Measurements from ENCODE around the gene NOS1AP.

The NOS1AP gene

DNA sequence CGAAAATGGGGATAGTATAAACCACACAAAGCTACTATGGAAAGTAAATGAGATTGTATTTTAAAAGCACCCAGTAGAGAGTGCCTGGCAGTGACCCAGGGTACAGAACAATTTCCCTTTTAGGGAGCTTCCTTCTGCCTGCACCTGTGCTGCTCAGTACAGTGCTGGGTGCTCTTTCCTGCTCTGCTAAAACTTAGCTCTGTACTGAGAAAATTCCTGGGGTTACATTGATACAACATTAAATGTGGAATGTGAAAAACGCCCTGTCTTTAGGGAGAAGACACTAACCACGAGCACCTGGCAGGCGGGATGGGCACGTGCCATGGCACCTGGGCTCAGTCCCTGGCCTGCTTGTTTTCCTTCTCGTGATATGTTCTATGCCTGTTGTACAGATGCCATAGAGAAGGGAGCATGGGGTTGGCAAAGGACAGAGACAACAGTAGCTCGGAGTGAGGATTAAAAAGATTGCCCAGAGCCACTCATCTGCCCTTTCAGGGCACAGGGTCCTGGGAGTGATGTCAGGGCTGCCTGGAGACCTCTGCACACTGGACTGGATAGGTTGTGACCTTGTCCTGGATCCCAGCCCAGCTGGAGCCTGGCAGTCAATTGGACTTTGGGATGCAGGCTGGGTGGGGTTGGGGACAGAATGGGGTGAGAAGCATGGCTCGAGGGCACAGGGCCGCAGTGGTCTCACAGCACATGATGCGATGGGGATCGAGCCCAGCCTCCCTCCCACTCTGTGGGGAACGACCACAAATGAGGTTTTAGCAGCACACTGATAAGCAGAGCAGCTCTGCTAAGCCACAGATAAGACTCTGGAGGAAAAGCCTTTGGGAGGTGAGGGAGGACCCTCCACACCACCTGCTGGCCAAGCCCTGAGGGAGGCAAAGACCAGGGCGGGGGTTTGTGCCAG is 302.9 kb downstream of the NOS1AP start:
- DNase-seq, result no peak

DNA sequence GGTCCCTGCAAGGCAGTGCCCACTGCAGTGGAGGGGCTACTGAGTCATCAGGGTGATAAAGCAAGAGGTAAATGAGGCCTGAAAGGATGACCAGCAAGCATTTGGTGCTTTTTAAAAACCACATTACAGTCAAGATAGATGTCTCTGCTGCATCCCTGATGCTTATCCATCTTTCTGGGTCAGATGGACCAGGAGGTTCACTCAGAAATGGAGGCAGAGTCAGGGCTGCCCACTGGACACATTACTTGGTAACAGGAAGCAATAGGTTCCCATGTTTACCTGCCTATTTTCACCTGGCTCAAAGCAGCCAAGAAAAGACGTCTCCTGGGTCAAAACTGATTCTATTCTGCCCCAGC is 303.6 kb downstream of the NOS1AP start:
- DNase-seq, result no peak

DNA sequence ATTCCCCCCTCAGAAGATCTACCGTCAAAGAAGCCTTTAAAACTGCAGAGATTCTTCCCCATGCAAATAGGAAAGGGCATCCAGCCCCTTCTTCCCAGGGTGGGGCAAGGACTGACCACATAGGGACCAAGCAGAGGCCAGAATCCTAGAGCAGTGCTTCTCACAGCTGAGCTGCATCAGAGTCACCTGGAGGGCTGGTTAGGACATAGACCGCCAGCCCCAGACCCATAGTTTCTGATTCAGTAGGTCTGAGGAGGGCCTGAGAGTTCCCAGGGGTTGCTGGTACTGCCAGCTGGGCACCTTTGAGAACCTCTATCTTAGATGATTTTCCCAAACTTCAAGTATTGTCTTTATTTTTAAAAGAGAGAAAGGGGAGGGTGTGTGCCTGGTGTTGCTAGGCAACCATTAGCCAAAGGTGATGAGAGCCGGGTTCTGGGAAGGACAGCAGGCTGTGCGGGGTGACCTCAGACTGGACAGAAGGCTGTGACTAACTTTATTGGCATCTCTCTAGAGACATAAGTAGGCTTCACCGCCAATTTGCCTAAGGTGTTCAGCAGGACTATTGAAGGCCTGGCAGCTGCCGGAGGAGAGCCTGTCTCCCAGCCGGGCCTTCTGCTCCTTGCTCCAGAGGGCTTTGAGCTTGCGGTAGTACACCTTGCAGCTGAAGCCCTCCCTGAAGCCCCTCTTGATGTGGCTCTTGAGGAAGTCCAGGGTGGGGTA is 304.2 kb downstream of the NOS1AP start:
- DNase-seq, result no peak

GRCh38 chr1:162374406-162374805 is 304.9 kb downstream of the NOS1AP start:
- no peak for DNase-seq

DNA sequence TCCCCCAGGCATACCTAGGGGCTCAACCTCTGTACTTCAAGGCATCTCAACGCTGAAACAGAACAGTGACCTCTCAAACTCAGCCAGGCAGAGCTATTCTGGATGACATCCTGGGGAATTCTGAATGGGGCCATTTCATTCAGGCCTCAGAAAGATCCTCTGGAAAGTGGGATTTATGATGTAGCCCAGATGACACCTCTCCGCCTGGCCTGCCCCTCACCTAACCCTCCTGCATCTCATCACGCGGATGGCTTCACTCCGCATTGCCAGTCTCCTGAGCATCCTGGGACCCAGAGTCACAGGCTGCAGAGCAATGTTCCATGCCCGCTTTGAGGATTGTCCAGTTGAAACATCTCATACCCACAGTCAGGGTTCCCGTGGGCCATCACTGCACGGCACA is 306.0 kb downstream of the NOS1AP start:
- DNase-seq, result no peak

DNA sequence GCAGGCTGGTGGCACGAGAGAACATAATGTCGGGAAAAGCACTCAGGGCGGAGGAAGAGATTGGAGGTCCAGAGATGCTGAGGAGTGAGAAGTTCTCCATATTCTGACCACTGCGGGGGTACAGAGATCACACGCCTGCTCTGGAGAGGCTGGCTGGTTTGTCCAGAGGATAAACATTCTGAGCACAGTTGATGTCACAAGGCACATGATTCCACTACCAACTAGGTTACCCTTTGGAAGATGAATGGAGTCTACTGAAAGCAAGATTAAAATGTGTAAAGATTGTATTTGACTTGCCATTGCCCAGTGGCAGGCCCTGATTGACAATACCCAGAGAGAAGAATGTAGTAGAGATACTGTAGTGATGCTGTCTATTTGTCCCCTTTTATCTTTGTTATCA is 307.2 kb downstream of the NOS1AP start, which contains the start of gene SPATA46:
TSS of gene SPATA46 (minus strand) at position 164 of the 400 bp plus-strand sequence. CDS start at position 100, 64 bp downstream.
- DNase-seq, result no peak

- no peak for DNase-seq
These were observed 310.8 kb downstream of the NOS1AP start for GRCh38 chr1:162380061-162380846.

DNA sequence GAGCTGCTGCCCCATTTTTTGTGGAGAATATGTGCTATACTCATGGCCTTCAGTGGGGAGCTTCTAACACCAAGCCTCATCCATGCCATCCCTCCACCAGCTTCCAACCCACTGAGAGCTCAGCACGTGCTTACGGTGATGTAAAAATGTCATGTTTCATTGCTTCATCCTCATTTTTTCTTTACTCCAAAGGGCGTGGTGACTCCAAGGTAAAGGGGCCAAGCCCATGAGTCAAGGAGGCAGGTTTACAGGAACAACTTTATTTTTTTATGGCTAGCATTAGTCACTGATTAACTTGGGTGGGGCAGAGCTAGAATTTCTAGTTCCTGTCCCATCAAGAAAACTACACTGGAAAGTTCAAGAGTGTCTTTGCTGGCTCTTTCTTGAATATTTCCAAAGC is 311.9 kb downstream of the NOS1AP start, which contains the start of gene C1orf226:
TSS of gene C1orf226 (plus strand) at position 346 of the 400 bp plus-strand sequence. CDS start 174 bp downstream, outside the sequence.
- DNase-seq, result no peak

GRCh38 chr1:162381941-162382750 is 312.7 kb downstream of the NOS1AP start:
- no peak for DNase-seq

- no peak for DNase-seq
These were observed 313.6 kb downstream of the NOS1AP start for GRCh38 chr1:162383091-162383490.

DNA sequence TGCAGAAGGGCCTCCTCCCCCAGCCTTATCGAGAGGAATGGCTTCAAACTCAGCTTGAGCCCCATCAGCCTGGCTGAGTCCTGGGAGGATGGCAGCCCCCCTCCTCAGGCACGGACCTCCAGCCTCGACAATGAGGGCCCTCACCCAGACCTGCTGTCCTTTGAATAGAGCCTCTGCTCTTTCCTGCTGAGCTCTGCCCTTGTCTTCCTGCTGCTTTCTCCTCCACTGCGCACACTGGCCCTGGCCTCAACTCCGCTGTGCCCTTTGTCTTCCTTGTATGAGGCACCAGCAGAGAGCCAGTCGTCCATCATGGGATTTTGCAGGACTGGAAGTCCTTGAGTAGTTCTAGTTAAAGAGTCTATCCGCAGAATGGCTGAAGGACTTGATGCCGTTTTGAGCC is 314.0 kb downstream of the NOS1AP start:
- DNase-seq, result no peak

DNA sequence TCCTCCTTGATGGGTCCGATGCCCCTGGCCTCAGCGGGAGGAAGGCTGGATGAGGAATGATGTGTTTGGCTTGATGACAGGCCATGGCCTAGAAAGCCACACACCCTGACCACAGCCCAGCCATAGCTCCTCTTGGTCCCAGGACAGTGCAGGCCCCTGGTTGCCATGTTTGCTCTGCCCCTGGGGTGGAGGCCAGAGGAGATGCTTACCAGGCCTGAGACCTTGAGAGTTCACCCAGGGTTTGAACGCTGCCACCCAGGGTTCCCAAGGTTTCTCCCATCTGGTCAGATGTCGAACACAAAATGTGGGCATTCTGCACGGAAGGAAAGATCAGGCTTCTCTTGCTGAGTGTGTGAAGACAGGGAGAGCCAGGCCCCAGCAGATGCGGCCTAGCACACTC is 314.6 kb downstream of the NOS1AP start:
- no peak for DNase-seq

GRCh38 chr1:162384601-162385279 is 315.2 kb downstream of the NOS1AP start:
- DNase-seq, result no peak

- no peak for DNase-seq
These were observed 315.8 kb downstream of the NOS1AP start for GRCh38 chr1:162385280-162385623.

DNA sequence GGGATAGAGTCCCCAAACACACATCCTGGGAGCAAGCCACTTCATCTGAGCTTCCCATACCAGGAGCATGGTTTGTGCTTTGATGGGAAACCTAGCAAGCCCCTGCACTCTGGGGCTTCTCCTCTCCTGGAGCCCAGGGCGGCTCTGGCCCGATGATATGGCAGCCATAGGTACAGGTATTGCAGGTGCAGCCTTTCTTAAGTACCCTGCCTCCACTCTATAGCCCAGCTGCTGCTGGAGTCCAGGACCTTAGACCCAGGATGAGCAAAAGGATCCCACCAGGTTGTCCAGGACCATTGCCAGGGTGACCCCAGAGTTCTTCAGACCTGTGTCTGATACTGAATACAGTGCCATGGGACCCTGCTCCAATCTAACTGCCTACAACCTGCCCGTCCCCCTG is 316.2 kb downstream of the NOS1AP start:
- DNase-seq, result no peak

DNA sequence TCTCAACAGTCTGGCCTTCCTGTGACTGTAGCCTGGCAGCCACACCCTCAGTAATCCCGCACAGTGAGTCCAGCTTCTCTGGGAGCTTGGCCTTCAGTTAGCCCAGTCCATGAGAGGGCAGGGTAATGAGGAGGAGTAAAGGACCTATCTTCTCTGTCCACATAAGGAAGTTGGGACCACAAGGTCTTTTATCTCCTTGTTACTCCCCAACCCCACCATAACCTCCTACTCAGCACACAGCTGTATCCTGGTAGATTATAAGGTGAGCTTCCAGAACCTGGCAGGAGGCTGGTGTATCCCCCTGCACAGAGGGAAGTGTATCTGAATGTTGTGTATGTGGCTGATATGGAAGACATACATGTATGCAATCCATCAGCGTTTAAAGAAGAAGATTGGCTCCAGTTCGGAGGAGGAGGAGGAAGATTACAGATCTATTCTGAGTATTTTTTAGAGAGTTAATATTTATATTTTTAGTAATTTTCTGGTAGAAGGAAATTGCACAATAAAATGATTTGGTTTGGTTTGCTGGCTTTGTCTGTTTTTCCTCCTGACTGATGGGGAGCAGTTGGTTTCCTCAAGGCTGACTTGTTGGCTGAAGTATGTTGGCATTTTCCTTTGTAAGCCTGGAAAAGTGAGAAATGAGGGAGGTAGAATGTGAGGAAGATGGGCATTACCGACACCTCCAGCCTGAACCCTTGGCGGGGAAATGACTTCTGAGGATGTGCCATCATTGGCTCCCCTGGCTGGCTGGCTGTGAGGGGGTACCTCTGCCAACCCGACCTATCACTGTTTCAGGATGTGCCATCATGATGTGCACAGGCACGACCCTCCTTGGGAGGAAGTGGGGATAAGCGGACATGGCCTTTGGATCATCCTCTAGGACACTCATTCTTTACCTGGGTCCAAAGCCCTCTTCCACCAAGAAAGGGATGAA is 317.1 kb downstream of the NOS1AP start:
- DNase-seq, result no peak

GRCh38 chr1:162387226-162388082 is 318.0 kb downstream of the NOS1AP start:
- no peak for DNase-seq

DNA sequence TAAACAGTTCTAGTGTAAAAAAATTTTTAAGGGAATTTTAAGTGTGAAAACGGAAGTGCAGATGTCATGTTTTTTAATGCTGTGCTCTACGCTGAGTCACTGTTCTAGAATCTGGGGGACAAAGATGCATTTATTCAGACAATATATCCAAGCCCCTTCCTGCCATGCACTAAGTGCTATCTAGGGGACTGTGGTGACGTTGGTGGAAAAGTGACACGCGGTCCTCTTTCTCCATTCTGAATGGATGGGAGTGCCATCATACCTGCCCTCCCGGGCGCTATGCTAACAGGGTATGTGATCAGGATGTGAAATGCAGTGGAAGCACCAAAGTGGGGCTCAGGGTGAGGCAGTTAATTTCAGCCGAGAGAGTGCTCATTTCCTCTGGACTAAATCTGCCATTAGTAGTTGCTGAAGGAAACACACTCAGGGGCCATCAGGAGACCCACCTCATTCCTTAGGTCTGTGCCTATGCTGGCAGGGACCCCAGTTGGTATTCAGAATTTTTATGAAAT is 318.6 kb downstream of the NOS1AP start:
- no peak for DNase-seq

GRCh38 chr1:162388615-162389014 is 319.1 kb downstream of the NOS1AP start:
- no peak for DNase-seq

All from activated CD8-positive, alpha-beta memory T cell treated with anti-CD3 and anti-CD28 coated beads, Interleukin-2, amount 50 U/mL, for 4 hours (primary cell).